ENCODE measurements around the gene ZSCAN23.
"Not testable (repeated sequence)": the region's sequence is repeated elsewhere in the genome, so short reads cannot be mapped to it uniquely, and the experiment has no call there.

ZSCAN23 gene

GRCh38 chr6:28433119-28433518 is 10.2 kb downstream of the ZSCAN23 start:
- H3K4me1 ChIP-seq (ENCODE audit: insufficient read depth, low read length), result no peaks in the 10 kb centered on the region
- no peak overlapping the region for H3K27ac ChIP-seq (ENCODE audit: low read depth, low read length)
- H3K9me3 ChIP-seq (ENCODE audit: low read length), result no peaks in the 10 kb centered on the region
- no peaks in the 10 kb centered on the region for H3K27me3 ChIP-seq (ENCODE audit: control insufficient read depth in 1 of 2, insufficient read depth in 2 of 2, low read length in 2 of 2)
- no peak overlapping the region for H3K9ac ChIP-seq (ENCODE audit: low read length)
- H3K4me3 ChIP-seq (ENCODE audit: low read depth in 1 of 2, low read length in 2 of 2), result no peak overlapping the region
- peaks cover 8% of the 10 kb centered on the region for H3K36me3 ChIP-seq (ENCODE audit: insufficient read depth, low read length)

GRCh38 chr6:28429781-28430180 is 13.5 kb downstream of the ZSCAN23 start:
- no peak overlapping the region for H3K27ac ChIP-seq (ENCODE audit: low read depth, low read length)
- peaks cover 7% of the 10 kb centered on the region for H3K36me3 ChIP-seq (ENCODE audit: insufficient read depth, low read length)
- no peaks in the 10 kb centered on the region for H3K4me1 ChIP-seq (ENCODE audit: insufficient read depth, low read length)
- H3K4me3 ChIP-seq (ENCODE audit: low read depth in 1 of 2, low read length in 2 of 2), result no peak overlapping the region
- H3K9me3 ChIP-seq (ENCODE audit: low read length), result no peaks in the 10 kb centered on the region
- no peaks in the 10 kb centered on the region for H3K27me3 ChIP-seq (ENCODE audit: control insufficient read depth in 1 of 2, insufficient read depth in 2 of 2, low read length in 2 of 2)
- no peak overlapping the region for H3K9ac ChIP-seq (ENCODE audit: low read length)

- Histone ChIP-seq H3K36me3 (ENCODE audit: insufficient read depth, low read length) (peaks cover 4% of the 10 kb centered on the region), H3K27me3 (ENCODE audit: control insufficient read depth in 1 of 2, insufficient read depth in 2 of 2, low read length in 2 of 2) (no peaks in the 10 kb centered on the region)
Observed at GRCh38 chr6:28425944-28426541, 17.2 kb downstream of the ZSCAN23 start.

GRCh38 chr6:28424163-28424562 is 19.1 kb downstream of the ZSCAN23 start:
- Histone ChIP-seq H3K27me3 (ENCODE audit: control insufficient read depth in 1 of 2, insufficient read depth in 2 of 2, low read length in 2 of 2) (no peaks in the 10 kb centered on the region), H3K9me3 (ENCODE audit: low read length) (no peaks in the 10 kb centered on the region), H3K9ac (ENCODE audit: low read length) (no peak overlapping the region), H3K27ac (ENCODE audit: low read depth, low read length) (no peak overlapping the region), H3K36me3 (ENCODE audit: insufficient read depth, low read length) (peaks cover 4% of the 10 kb centered on the region), H3K4me3 (ENCODE audit: low read depth in 1 of 2, low read length in 2 of 2) (no peak overlapping the region), H3K4me1 (ENCODE audit: insufficient read depth, low read length) (no peaks in the 10 kb centered on the region)

More at GRCh38 chr6:28425944-28426541, 17.2 kb downstream of the ZSCAN23 start:
- H3K9me3 ChIP-seq (ENCODE audit: low read length), result no peaks in the 10 kb centered on the region
- no peak overlapping the region for H3K4me3 ChIP-seq (ENCODE audit: low read depth in 1 of 2, low read length in 2 of 2)
- H3K9ac ChIP-seq (ENCODE audit: low read length), result no peak overlapping the region
- no peaks in the 10 kb centered on the region for H3K4me1 ChIP-seq (ENCODE audit: insufficient read depth, low read length)
- no peak overlapping the region for H3K27ac ChIP-seq (ENCODE audit: low read depth, low read length)

- Histone ChIP-seq H3K4me1 (ENCODE audit: insufficient read depth, low read length) (no peaks in the 10 kb centered on the region), H3K27ac (ENCODE audit: low read depth, low read length) (no peak overlapping the region), H3K9ac (ENCODE audit: low read length) (no peak overlapping the region), H3K9me3 (ENCODE audit: low read length) (no peaks in the 10 kb centered on the region), H3K36me3 (ENCODE audit: insufficient read depth, low read length) (peaks cover 4% of the 10 kb centered on the region), H3K4me3 (ENCODE audit: low read depth in 1 of 2, low read length in 2 of 2) (no peak overlapping the region), H3K27me3 (ENCODE audit: control insufficient read depth in 1 of 2, insufficient read depth in 2 of 2, low read length in 2 of 2) (no peaks in the 10 kb centered on the region)
Observed at GRCh38 chr6:28423546-28423945, 19.7 kb downstream of the ZSCAN23 start.

GRCh38 chr6:28413681-28414080 is 29.6 kb downstream of the ZSCAN23 start:
- H3K9me3 ChIP-seq (ENCODE audit: low read length), result no peaks in the 10 kb centered on the region
- H3K27me3 ChIP-seq (ENCODE audit: control insufficient read depth in 1 of 2, insufficient read depth in 2 of 2, low read length in 2 of 2), result no peaks in the 10 kb centered on the region
- H3K4me3 ChIP-seq (ENCODE audit: low read depth in 1 of 2, low read length in 2 of 2), result no peak overlapping the region
- no peak overlapping the region for H3K27ac ChIP-seq (ENCODE audit: low read depth, low read length)
- no peak overlapping the region for H3K9ac ChIP-seq (ENCODE audit: low read length)
- H3K4me1 ChIP-seq (ENCODE audit: insufficient read depth, low read length), result no peaks in the 10 kb centered on the region
- H3K36me3 ChIP-seq (ENCODE audit: insufficient read depth, low read length), result no peaks in the 10 kb centered on the region

GRCh38 chr6:28410767-28411166 is 32.5 kb downstream of the ZSCAN23 start:
- Histone ChIP-seq H3K27me3 (ENCODE audit: control insufficient read depth in 1 of 2, insufficient read depth in 2 of 2, low read length in 2 of 2) (no peaks in the 10 kb centered on the region), H3K9me3 (ENCODE audit: low read length) (no peaks in the 10 kb centered on the region)

GRCh38 chr6:28408076-28408802 is 35.1 kb downstream of the ZSCAN23 start:
- Histone ChIP-seq H3K4me3 (ENCODE audit: low read depth in 1 of 2, low read length in 2 of 2) (no peak overlapping the region), H3K9ac (ENCODE audit: low read length) (no peak overlapping the region), H3K9me3 (ENCODE audit: low read length) (no peaks in the 10 kb centered on the region), H3K4me1 (ENCODE audit: insufficient read depth, low read length) (no peaks in the 10 kb centered on the region), H3K27ac (ENCODE audit: low read depth, low read length) (no peak overlapping the region), H3K36me3 (ENCODE audit: insufficient read depth, low read length) (no peaks in the 10 kb centered on the region), H3K27me3 (ENCODE audit: control insufficient read depth in 1 of 2, insufficient read depth in 2 of 2, low read length in 2 of 2) (no peaks in the 10 kb centered on the region)

More at GRCh38 chr6:28410767-28411166, 32.5 kb downstream of the ZSCAN23 start:
- no peaks in the 10 kb centered on the region for H3K4me1 ChIP-seq (ENCODE audit: insufficient read depth, low read length)
- no peaks in the 10 kb centered on the region for H3K36me3 ChIP-seq (ENCODE audit: insufficient read depth, low read length)
- H3K4me3 ChIP-seq (ENCODE audit: low read depth in 1 of 2, low read length in 2 of 2), result no peak overlapping the region
- no peak overlapping the region for H3K27ac ChIP-seq (ENCODE audit: low read depth, low read length)
- H3K9ac ChIP-seq (ENCODE audit: low read length), result no peak overlapping the region

GRCh38 chr6:28407401-28407800 is 35.9 kb downstream of the ZSCAN23 start:
- H3K27me3 ChIP-seq (ENCODE audit: control insufficient read depth in 1 of 2, insufficient read depth in 2 of 2, low read length in 2 of 2), result no peaks in the 10 kb centered on the region
- H3K4me1 ChIP-seq (ENCODE audit: insufficient read depth, low read length), result no peaks in the 10 kb centered on the region
- no peak overlapping the region for H3K9ac ChIP-seq (ENCODE audit: low read length)
- no peaks in the 10 kb centered on the region for H3K9me3 ChIP-seq (ENCODE audit: low read length)
- no peak overlapping the region for H3K27ac ChIP-seq (ENCODE audit: low read depth, low read length)
- no peak overlapping the region for H3K4me3 ChIP-seq (ENCODE audit: low read depth in 1 of 2, low read length in 2 of 2)
- no peaks in the 10 kb centered on the region for H3K36me3 ChIP-seq (ENCODE audit: insufficient read depth, low read length)

- not testable (repeated sequence) for H3K9me3 ChIP-seq (ENCODE audit: low read length); H3K36me3 ChIP-seq (ENCODE audit: insufficient read depth, low read length); H3K27me3 ChIP-seq (ENCODE audit: control insufficient read depth in 1 of 2, insufficient read depth in 2 of 2, low read length in 2 of 2); H3K27ac ChIP-seq (ENCODE audit: low read depth, low read length); H3K9ac ChIP-seq (ENCODE audit: low read length); H3K4me1 ChIP-seq (ENCODE audit: insufficient read depth, low read length); H3K4me3 ChIP-seq (ENCODE audit: low read depth in 1 of 2, low read length in 2 of 2)
Observed at GRCh38 chr6:28403923-28404322, 39.4 kb downstream of the ZSCAN23 start.

GRCh38 chr6:28402197-28402596 is 41.1 kb downstream of the ZSCAN23 start:
- no peaks in the 10 kb centered on the region for H3K27me3 ChIP-seq (ENCODE audit: control insufficient read depth in 1 of 2, insufficient read depth in 2 of 2, low read length in 2 of 2)
- peaks cover 13% of the 10 kb centered on the region for H3K4me1 ChIP-seq (ENCODE audit: insufficient read depth, low read length)
- H3K9me3 ChIP-seq (ENCODE audit: low read length), result no peaks in the 10 kb centered on the region
- H3K27ac ChIP-seq (ENCODE audit: low read depth, low read length), result no peak overlapping the region
- peaks cover 6% of the 10 kb centered on the region for H3K36me3 ChIP-seq (ENCODE audit: insufficient read depth, low read length)
- H3K4me3 ChIP-seq (ENCODE audit: low read depth in 1 of 2, low read length in 2 of 2), result no peak overlapping the region
- H3K9ac ChIP-seq (ENCODE audit: low read length), result no peak overlapping the region

- Histone ChIP-seq H3K27me3 (ENCODE audit: control insufficient read depth in 1 of 2, insufficient read depth in 2 of 2, low read length in 2 of 2) (no peaks in the 10 kb centered on the region), H3K4me1 (ENCODE audit: insufficient read depth, low read length) (peaks cover 13% of the 10 kb centered on the region), H3K27ac (ENCODE audit: low read depth, low read length) (no peak overlapping the region), H3K4me3 (ENCODE audit: low read depth in 1 of 2, low read length in 2 of 2) (no peak overlapping the region), H3K9me3 (ENCODE audit: low read length) (no peaks in the 10 kb centered on the region), H3K9ac (ENCODE audit: low read length) (no peak overlapping the region), H3K36me3 (ENCODE audit: insufficient read depth, low read length) (peaks cover 6% of the 10 kb centered on the region)
Observed at GRCh38 chr6:28401172-28401571, 42.1 kb downstream of the ZSCAN23 start.
